ENCODE results near the gene CRYAB.

- TF ChIP-seq POLR2A (IDR thresholded peaks at IDR 0.05) (no peak), CTCF (IDR thresholded peaks at IDR 0.05) (no peak)
Measured at GRCh38 chr11:111912535-111912934, 965 bp upstream of the CRYAB start, which contains the start of gene HSPB2.
